SK-N-SH treated with all-trans-retinoic acid at 6 μM for 48 hours (cell line): ENCODE measurements around the gene SLC7A6OS.
"Not testable (repeated sequence)": the region's sequence is repeated elsewhere in the genome, so short reads cannot be mapped to it uniquely, and the experiment has no call there.

Experiments used
- CSDC2 ChIP-seq: fragments of 250-450 bp; sonication (Bioruptor Pico); IDR thresholded peaks from 2 replicates; pipeline ENCODE4 v1.5.0; 2020; ENCODE audit warnings: mild to moderate bottlenecking, moderate library complexity
- OSR1 ChIP-seq: fragments of 250-450 bp; sonication (Bioruptor Pico); IDR thresholded peaks from 2 replicates; pipeline ENCODE4 v1.8.0; 2022; ENCODE audit warnings: moderate library complexity, mild to moderate bottlenecking, inconsistent platforms
- POU6F1 ChIP-seq: fragments of 250-450 bp; sonication (Bioruptor Pico); IDR thresholded peaks from 2 replicates; pipeline ENCODE4 v1.8.0; 2021; ENCODE audit warnings: low read depth, mild to moderate bottlenecking, moderate library complexity, borderline replicate concordance
- TCF4 ChIP-seq: fragments of 250-450 bp; sonication (Bioruptor Pico); IDR thresholded peaks from 2 replicates; pipeline ENCODE4 v1.8.0; 2021; ENCODE audit warnings: mild to moderate bottlenecking, moderate library complexity, borderline replicate concordance
- ZNF70 ChIP-seq: fragments of 450-650 bp; formaldehyde crosslinking; IDR thresholded peaks from 2 replicates; pipeline ENCODE4 v1.5.0; 2020; ENCODE audit warnings: mild to moderate bottlenecking, moderate library complexity

DNA sequence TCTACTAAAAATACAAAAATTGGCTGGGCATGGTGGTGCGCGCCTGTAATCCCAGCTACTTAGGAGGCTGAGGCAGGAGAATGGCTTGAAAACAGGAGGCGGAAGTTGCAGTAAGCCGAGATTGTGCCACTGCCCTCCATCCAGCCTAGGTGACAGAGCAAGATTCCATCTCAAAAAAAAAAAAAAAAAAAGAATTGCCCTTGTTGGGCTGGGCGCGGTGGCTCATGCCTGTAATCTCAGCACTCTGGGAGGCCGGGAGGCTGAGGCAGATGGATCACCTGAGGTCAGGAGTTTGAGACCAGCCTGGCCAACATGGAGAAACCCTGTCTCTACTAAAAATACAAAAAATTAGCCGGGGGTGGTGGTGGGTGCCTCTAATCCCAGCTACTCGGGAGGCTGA lies 21.9 kb downstream of the SLC7A6OS start:
- TF ChIP-seq CSDC2 (CRISPR knock-in tag); TCF4; POU6F1 (CRISPR knock-in tag); ZNF70; OSR1 (CRISPR knock-in tag): not testable (repeated sequence)
